SK-N-SH (cell line): ENCODE results near the gene GHRH. TPM values are rescaled to one million over a fixed set of nuclear protein-coding genes. Genes with fewer than 3 reads are reported as not detected.

Experiments
- CTCF ChIA-PET: fragments of 300-600, 350-600 bp; formaldehyde crosslinking; extraction: SDS; loops from one replicate; lab custom pipeline; 2021; lab: Yijun Ruan, JAX
- POLR2A ChIA-PET: fragments of 350-600 bp; sonication (Branson Sonifier 250); formaldehyde crosslinking; extraction: SDS; loops from one replicate; lab custom pipeline; 2020; ENCODE audit warnings: antibody characterized with exemption, inconsistent platforms; lab: Yijun Ruan, JAX
- DNase-seq: peaks from one replicate; pipeline ENCODE4 v3.0.0; 2012
- H2AFZ ChIP-seq: fragments of 200-600 bp; sonication (generic); 2 replicates; pipeline ENCODE4 v1.8.1; 2016; ENCODE audit warnings: antibody characterized with exemption, mild to moderate bottlenecking, low read depth
- H3F3A ChIP-seq: fragments of 200-600 bp; sonication (generic); replicated peaks from 2 replicates; pipeline ENCODE3; 2016; ENCODE audit warnings: antibody characterized with exemption, mild to moderate bottlenecking; ENCODE audit not compliant: insufficient read depth
- H3K27ac ChIP-seq, 2 experiments: fragments of 200-500 bp in 1 of 2; fragments of 200-600 bp in 1 of 2; sonication (Bioruptor generic) in 1 of 2; sonication (generic), shearing (Covaris generic) in 1 of 2; 2 replicates each; pipeline versions ENCODE4 v1.5.1 to v1.6.1; 2014 to 2016; ENCODE audit warnings: low read depth in 2 of 2, inconsistent platforms in 1 of 2, low read length in 1 of 2, mild to moderate bottlenecking in 1 of 2, mixed read lengths in 1 of 2
- H3K27me3 ChIP-seq: fragments of 200-600 bp; sonication (generic), shearing (Covaris generic); 2 replicates; pipeline ENCODE4 v1.6.1; 2016; ENCODE audit warnings: mixed run types; ENCODE audit not compliant: insufficient read depth
- H3K36me3 ChIP-seq, 2 experiments: fragments of 200-500 bp in 1 of 2; fragments of 200-600 bp in 1 of 2; sonication (Bioruptor generic) in 1 of 2; sonication (generic) in 1 of 2; replicated peaks in 1 of 2; 2 replicates each; pipeline versions ENCODE3 to v1.5.1; 2014 to 2016; ENCODE audit warnings: low read length in 1 of 2, mild to moderate bottlenecking in 1 of 2; ENCODE audit not compliant: insufficient read depth in 2 of 2, control insufficient read depth in 1 of 2
- H3K4me1 ChIP-seq, 2 experiments: fragments of 200-500 bp in 1 of 2; fragments of 200-600 bp in 1 of 2; sonication (Bioruptor generic) in 1 of 2; sonication (generic), shearing (Covaris generic) in 1 of 2; 2 replicates each; pipeline versions ENCODE4 v1.5.1 to v1.6.1; 2014 to 2016; ENCODE audit warnings: low read depth in 1 of 2, low read length in 1 of 2, mixed run types in 1 of 2; ENCODE audit not compliant: insufficient read depth in 2 of 2, control insufficient read depth in 1 of 2
- H3K4me2 ChIP-seq: fragments of 200-600 bp; sonication (generic), shearing (Covaris generic); 2 replicates; pipeline ENCODE4 v1.6.1; 2017; ENCODE audit warnings: mixed run types
- H3K4me3 ChIP-seq, 2 experiments: fragments of 200-500 bp in 1 of 2; fragments of 200-600 bp in 1 of 2; sonication (Bioruptor generic) in 1 of 2; sonication (generic), shearing (Covaris generic) in 1 of 2; 2 replicates each; pipeline versions ENCODE4 v1.5.1 to v1.8.1; 2014 to 2016; ENCODE audit warnings: low read depth in 2 of 2, inconsistent platforms in 1 of 2, low read length in 1 of 2, mild to moderate bottlenecking in 1 of 2, mixed read lengths in 1 of 2, moderate library complexity in 1 of 2
- H3K79me2 ChIP-seq: fragments of 200-600 bp; sonication (generic); 2 replicates; pipeline ENCODE4 v1.8.1; 2017; ENCODE audit warnings: mild to moderate bottlenecking; ENCODE audit not compliant: insufficient read depth
- H3K9ac ChIP-seq: fragments of 200-600 bp; sonication (generic); 2 replicates; pipeline ENCODE4 v1.6.1; 2017; ENCODE audit warnings: mixed run types
- H3K9me2 ChIP-seq: fragments of 200-600 bp; sonication (generic); 2 replicates; pipeline ENCODE4 v1.6.1; 2017; ENCODE audit warnings: mixed run types
- H3K9me3 ChIP-seq: fragments of 200-600 bp; sonication (generic); 2 replicates; pipeline ENCODE4 v1.6.1; 2017; ENCODE audit warnings: mixed run types, mild to moderate bottlenecking, moderate library complexity
- H4K20me1 ChIP-seq: fragments of 200-600 bp; sonication (generic); 2 replicates; pipeline ENCODE4 v1.6.1; 2017; ENCODE audit warnings: mild to moderate bottlenecking, mixed run types; ENCODE audit not compliant: insufficient read depth
- ELF1 ChIP-seq: IDR thresholded peaks from 2 replicates; pipeline ENCODE4 v1.4.0; 2012
- EP300 ChIP-seq, 2 experiments: IDR thresholded peaks; 2 replicates each; pipeline versions ENCODE4 v1.4.0 to v1.6.1; 2012; ENCODE audit warnings: borderline replicate concordance in 1 of 2, low read depth in 1 of 2, low read length in 1 of 2
- FOSL2 ChIP-seq: IDR thresholded peaks from 2 replicates; pipeline ENCODE4 v1.4.0; 2012; ENCODE audit warnings: low read depth, mild to moderate bottlenecking, moderate library complexity, borderline replicate concordance
- FOXJ3 ChIP-seq: sonication (generic); formaldehyde crosslinking; IDR thresholded peaks from 2 replicates; pipeline ENCODE4 v1.5.1; 2020; ENCODE audit warnings: mild to moderate bottlenecking, missing genetic modification reagents
- GABPA ChIP-seq: IDR thresholded peaks from 2 replicates; pipeline ENCODE4 v1.4.0; 2012; ENCODE audit warnings: low read depth, mild to moderate bottlenecking
- GATA2 ChIP-seq: sonication (generic); formaldehyde crosslinking; IDR thresholded peaks from 2 replicates; pipeline ENCODE4 v1.5.0; 2020; ENCODE audit warnings: mild to moderate bottlenecking, missing genetic modification reagents
- MEF2A ChIP-seq: IDR thresholded peaks from 2 replicates; pipeline ENCODE4 v1.4.0; 2012; ENCODE audit warnings: low read depth, borderline replicate concordance
- MXI1 ChIP-seq: IDR thresholded peaks from 2 replicates; pipeline ENCODE4 v1.6.1; 2012; ENCODE audit warnings: mild to moderate bottlenecking, low read depth, low read length, improper control_type of control experiment
- NFIC ChIP-seq: IDR thresholded peaks from 2 replicates; pipeline ENCODE4 v1.4.0; 2012; ENCODE audit warnings: borderline replicate concordance
- NRF1 ChIP-seq: IDR thresholded peaks from 2 replicates; pipeline ENCODE4 v1.6.1; 2012; ENCODE audit warnings: low read depth, mild to moderate bottlenecking, low read length
- RAD21 ChIP-seq: IDR thresholded peaks from 2 replicates; pipeline ENCODE4 v1.6.1; 2012; ENCODE audit warnings: mild to moderate bottlenecking, low read length
- RFX5 ChIP-seq: IDR thresholded peaks from 2 replicates; pipeline ENCODE4 v1.6.1; 2012; ENCODE audit warnings: mild to moderate bottlenecking, improper control_type of control experiment, low read length
- TCF12 ChIP-seq: IDR thresholded peaks from 2 replicates; pipeline ENCODE4 v1.4.0; 2012
- TEAD4 ChIP-seq: IDR thresholded peaks from 2 replicates; pipeline ENCODE4 v1.4.0; 2012; ENCODE audit warnings: mild to moderate bottlenecking, borderline replicate concordance; ENCODE audit not compliant: insufficient read depth
- WGBS: methylation state at CpG from one replicate; pipeline ENCODE4 v1.1.6; 2017; ENCODE audit warnings: low lambda C conversion rate; 5-methylcytosine and 5-hydroxymethylcytosine counted together
- polyA plus RNA-seq, 3 experiments: library from polyadenylated mRNA; depleted of rRNA; stranded (reverse); fragments of >200 nt; gene quantifications; 2 replicates each; pipeline ENCODE4 v1.2.3, GENCODE V29; 2012
- TF ChIP-seq, protein P1 (sequence below): fragments of 150-350 bp; IDR thresholded peaks from 2 replicates; pipeline ENCODE4 v1.6.1; 2017; ENCODE audit warnings: antibody characterized with exemption, low read length, low read depth, borderline replicate concordance
- TF ChIP-seq, protein P2 (sequence below): IDR thresholded peaks from 2 replicates; pipeline ENCODE4 v1.4.0; 2012; ENCODE audit warnings: low read depth, borderline replicate concordance
- TF ChIP-seq, protein P3 (sequence below): IDR thresholded peaks from 2 replicates; pipeline ENCODE4 v1.4.0; 2012; ENCODE audit warnings: low read depth, borderline replicate concordance
- TF ChIP-seq, protein P4 (sequence below): fragments of 150-350 bp; IDR thresholded peaks from 2 replicates; pipeline ENCODE4 v1.6.1; 2016; ENCODE audit warnings: mild to moderate bottlenecking, low read depth, low read length
- TF ChIP-seq, protein P5 (sequence below): fragments of 200-600 bp; sonication (generic); IDR thresholded peaks from 2 replicates; pipeline ENCODE4 v1.6.1; 2017; ENCODE audit warnings: antibody characterized with exemption, mild to moderate bottlenecking, moderate library complexity

Gene GHRH
- polyA plus RNA-seq, 1 of the 3 experiments (the other 2 are of a cell fraction): not detected

DNA sequence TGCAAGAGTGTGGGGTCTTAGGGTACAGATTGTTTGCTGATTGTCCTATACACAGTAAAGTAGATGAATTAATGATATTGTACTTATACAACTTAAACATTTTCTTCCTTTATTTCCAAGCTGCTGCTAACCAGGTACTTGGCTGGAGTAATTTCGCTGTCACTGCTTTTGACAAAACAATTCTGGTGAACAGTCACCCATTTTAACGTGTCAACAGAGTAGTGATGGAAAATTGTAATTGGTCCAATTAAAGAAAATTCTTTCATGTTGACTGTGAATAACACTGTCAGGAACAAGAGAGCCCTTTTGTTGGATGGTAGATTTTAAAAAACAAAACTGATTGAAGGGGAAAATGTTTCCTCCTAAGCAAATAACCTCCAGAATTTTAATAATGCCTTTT, 55.8 kb downstream of the GHRH start:
- no peak overlapping the region for H3K4me2 ChIP-seq
- H3K27ac ChIP-seq: no peak overlapping the region
- H3K27me3 ChIP-seq: no peaks in the 10 kb centered on the region
- DNase-seq: no peak
- TF ChIP-seq MXI1 (no peak), RFX5 (no peak), NRF1 (no peak), TEAD4 (no peak), FOSL2 (no peak)
- TF ChIP-seq, protein P1, sequence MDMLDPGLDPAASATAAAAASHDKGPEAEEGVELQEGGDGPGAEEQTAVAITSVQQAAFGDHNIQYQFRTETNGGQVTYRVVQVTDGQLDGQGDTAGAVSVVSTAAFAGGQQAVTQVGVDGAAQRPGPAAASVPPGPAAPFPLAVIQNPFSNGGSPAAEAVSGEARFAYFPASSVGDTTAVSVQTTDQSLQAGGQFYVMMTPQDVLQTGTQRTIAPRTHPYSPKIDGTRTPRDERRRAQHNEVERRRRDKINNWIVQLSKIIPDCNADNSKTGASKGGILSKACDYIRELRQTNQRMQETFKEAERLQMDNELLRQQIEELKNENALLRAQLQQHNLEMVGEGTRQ: no peak
- TF ChIP-seq, protein P2, sequence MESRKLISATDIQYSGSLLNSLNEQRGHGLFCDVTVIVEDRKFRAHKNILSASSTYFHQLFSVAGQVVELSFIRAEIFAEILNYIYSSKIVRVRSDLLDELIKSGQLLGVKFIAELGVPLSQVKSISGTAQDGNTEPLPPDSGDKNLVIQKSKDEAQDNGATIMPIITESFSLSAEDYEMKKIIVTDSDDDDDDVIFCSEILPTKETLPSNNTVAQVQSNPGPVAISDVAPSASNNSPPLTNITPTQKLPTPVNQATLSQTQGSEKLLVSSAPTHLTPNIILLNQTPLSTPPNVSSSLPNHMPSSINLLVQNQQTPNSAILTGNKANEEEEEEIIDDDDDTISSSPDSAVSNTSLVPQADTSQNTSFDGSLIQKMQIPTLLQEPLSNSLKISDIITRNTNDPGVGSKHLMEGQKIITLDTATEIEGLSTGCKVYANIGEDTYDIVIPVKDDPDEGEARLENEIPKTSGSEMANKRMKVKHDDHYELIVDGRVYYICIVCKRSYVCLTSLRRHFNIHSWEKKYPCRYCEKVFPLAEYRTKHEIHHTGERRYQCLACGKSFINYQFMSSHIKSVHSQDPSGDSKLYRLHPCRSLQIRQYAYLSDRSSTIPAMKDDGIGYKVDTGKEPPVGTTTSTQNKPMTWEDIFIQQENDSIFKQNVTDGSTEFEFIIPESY: no peak
- TF ChIP-seq, protein P3, sequence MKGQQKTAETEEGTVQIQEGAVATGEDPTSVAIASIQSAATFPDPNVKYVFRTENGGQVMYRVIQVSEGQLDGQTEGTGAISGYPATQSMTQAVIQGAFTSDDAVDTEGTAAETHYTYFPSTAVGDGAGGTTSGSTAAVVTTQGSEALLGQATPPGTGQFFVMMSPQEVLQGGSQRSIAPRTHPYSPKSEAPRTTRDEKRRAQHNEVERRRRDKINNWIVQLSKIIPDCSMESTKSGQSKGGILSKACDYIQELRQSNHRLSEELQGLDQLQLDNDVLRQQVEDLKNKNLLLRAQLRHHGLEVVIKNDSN: no peak
- H3K4me3 ChIP-seq: no peak overlapping the region
- H3F3A ChIP-seq: peaks cover 15% of the 10 kb centered on the region
- CTCF ChIA-PET: interaction anchor here (1.3 to 2.3 kb wide), 3 partner anchors 11 to 17 kb away, joined by 3 to 13 read pairs (median 7); no protein-coding TSS in a partner anchor
- peaks cover 63 to 81% of the 10 kb centered on the region in 2 experiments for H3K36me3 ChIP-seq
- WGBS: 93% methylated on average over 2 of the region's 2 CpGs
- no peaks in the 10 kb centered on the region for H3K9me2 ChIP-seq
- H3K79me2 ChIP-seq: peaks cover 28% of the 10 kb centered on the region
- POLR2A ChIA-PET: no interaction called here
- peaks cover 13 to 26% of the 10 kb centered on the region in 2 experiments for H3K4me1 ChIP-seq
- no peak overlapping the region for H2AFZ ChIP-seq
- no peaks in the 10 kb centered on the region for H3K9me3 ChIP-seq
- no peak overlapping the region for H3K9ac ChIP-seq
- peaks cover 14% of the 10 kb centered on the region for H4K20me1 ChIP-seq

DNA sequence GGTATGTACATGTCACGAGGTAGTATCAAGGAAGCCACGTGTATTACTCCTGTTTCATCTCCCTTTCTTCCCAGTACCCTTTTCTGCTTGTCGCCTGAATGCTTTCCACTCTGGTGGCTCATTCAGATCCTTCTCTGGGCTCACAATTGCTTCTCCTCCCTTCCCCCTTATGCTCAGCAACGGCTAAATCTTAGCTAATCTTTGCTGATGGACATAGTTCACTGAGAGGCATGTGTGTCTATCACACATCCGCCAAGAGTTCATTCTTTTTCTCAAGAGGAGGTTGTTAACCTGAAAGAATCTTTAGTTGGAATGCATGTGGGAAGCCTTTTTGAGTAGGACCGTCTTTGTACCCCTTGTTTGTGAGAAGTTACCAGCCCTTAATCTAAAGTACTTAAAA, 56.5 kb downstream of the GHRH start:
- H4K20me1 ChIP-seq: peaks cover 14% of the 10 kb centered on the region
- H3K4me1 ChIP-seq: peaks cover 13 to 26% of the 10 kb centered on the region in 2 experiments
- no peak overlapping the region for H3K4me2 ChIP-seq
- H3K36me3 ChIP-seq: peaks cover 69 to 83% of the 10 kb centered on the region in 2 experiments
- no peak overlapping the region for H3K9ac ChIP-seq
- ChIA-PET CTCF (interaction anchor here (1.3 to 2.3 kb wide), 4 partner anchors 10 to 18 kb away, joined by 3 to 13 read pairs (median 5); no protein-coding TSS in a partner anchor), POLR2A (no interaction called here)
- H3K79me2 ChIP-seq: peaks cover 35% of the 10 kb centered on the region
- WGBS: 98% methylated on average over 6 of the region's 6 CpGs
- no peaks in the 10 kb centered on the region for H3K9me2 ChIP-seq
- H3F3A ChIP-seq: peaks cover 15% of the 10 kb centered on the region
- H3K9me3 ChIP-seq: no peaks in the 10 kb centered on the region
- DNase-seq: no peak
- no peak overlapping the region for H3K4me3 ChIP-seq
- H3K27me3 ChIP-seq: no peaks in the 10 kb centered on the region
- H3K27ac ChIP-seq: no peak overlapping the region; a peak in 1 of 4 replicates
- no peak overlapping the region for H2AFZ ChIP-seq
- TF ChIP-seq MXI1: no peak
- TF ChIP-seq RAD21: no peak
- TF ChIP-seq TEAD4: no peak
- TF ChIP-seq ELF1: no peak
- TF ChIP-seq GATA2 (CRISPR knock-in tag): no peak
- TF ChIP-seq GABPA: no peak
- TF ChIP-seq, protein P4, sequence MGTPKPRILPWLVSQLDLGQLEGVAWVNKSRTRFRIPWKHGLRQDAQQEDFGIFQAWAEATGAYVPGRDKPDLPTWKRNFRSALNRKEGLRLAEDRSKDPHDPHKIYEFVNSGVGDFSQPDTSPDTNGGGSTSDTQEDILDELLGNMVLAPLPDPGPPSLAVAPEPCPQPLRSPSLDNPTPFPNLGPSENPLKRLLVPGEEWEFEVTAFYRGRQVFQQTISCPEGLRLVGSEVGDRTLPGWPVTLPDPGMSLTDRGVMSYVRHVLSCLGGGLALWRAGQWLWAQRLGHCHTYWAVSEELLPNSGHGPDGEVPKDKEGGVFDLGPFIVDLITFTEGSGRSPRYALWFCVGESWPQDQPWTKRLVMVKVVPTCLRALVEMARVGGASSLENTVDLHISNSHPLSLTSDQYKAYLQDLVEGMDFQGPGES: no peak
- TF ChIP-seq, protein P2: no peak
- TF ChIP-seq NFIC: no peak
- TF ChIP-seq, protein P5, sequence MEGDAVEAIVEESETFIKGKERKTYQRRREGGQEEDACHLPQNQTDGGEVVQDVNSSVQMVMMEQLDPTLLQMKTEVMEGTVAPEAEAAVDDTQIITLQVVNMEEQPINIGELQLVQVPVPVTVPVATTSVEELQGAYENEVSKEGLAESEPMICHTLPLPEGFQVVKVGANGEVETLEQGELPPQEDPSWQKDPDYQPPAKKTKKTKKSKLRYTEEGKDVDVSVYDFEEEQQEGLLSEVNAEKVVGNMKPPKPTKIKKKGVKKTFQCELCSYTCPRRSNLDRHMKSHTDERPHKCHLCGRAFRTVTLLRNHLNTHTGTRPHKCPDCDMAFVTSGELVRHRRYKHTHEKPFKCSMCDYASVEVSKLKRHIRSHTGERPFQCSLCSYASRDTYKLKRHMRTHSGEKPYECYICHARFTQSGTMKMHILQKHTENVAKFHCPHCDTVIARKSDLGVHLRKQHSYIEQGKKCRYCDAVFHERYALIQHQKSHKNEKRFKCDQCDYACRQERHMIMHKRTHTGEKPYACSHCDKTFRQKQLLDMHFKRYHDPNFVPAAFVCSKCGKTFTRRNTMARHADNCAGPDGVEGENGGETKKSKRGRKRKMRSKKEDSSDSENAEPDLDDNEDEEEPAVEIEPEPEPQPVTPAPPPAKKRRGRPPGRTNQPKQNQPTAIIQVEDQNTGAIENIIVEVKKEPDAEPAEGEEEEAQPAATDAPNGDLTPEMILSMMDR: no peak
- no peak for TF ChIP-seq FOXJ3
- no peak for TF ChIP-seq TCF12
- no peak for TF ChIP-seq EP300 (IDR thresholded peaks at IDR 0.05; ENCODE audit: borderline replicate concordance in 1 of 2, low read depth in 1 of 2, low read length in 1 of 2)
- no peak for TF ChIP-seq MEF2A
